ENCODE measurements around the gene DCLK1.

GRCh38 chr13:35782793-35783192 is 348.4 kb downstream of the DCLK1 start:
- TF ChIP-seq CTCF (IDR thresholded peaks at IDR 0.05; ENCODE audit: poor library complexity) (no peak), EZH2 (IDR thresholded peaks at IDR 0.05; ENCODE audit: borderline replicate concordance) (no peak)

Measured in hepatocyte (in vitro differentiated cells).